ENCODE measurements around the gene UBE2J2. TPM values are rescaled to one million over a fixed set of nuclear protein-coding genes. Genes with fewer than 3 reads are reported as not detected.

UBE2J2 gene
- total and polyA plus RNA-seq, 2 of the 13 experiments (the other 11 are each of a cell fraction or from before 2014, with no cell fraction given): 25.4 to 29.4 TPM

DNA sequence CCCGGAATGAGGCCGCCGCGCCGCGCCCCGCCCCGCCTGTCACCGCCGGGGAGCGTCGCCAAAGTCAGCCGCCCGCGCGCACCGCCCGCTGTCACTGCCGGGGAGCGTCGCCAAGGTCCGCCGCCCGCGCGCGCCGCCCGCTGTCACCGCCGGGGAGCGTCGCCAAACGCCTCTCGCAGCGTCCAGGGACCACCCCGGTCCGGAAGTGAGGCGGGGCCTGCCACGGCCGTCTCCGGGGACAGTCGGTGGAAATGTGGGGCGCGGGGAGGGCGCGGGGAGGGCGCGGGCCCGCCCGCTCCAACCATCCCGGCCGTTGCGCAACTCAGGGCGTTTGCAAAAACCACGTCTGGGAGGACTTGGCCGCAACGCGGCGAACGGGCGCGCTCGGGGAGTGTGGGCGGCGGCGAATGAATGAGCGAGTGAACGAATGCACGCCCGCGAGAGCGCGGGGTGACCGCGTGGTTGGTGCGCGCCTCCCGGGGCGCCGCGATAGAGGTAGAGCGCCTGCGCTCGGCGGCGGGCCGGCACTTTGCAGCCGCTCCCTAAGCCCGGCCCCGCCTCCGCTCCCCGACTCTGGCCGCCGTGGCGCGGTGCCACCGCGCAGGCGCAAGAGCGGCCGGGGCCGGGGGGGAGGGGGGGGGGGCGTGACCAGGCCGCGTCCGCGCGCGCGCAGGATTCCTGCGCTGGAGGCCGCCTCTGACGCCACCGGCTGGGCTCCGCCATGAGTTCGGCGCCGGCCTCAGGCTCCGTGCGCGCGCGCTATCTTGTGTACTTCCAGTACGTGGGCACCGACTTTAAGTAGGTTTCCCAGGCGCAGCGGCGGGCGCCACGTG, 34.5 kb upstream of the UBE2J2 start, which contains the start of the genes ACAP3 and PUSL1 (continued):
- TF ChIP-seq THAP11 (CRISPR knock-in tag; IDR thresholded peaks at IDR 0.05) (no peak; the same call in none of the 2 replicates), RAD51 (IDR thresholded peaks at IDR 0.05; ENCODE audit: borderline replicate concordance) (no peak), ZNF143 (CRISPR knock-in tag; IDR thresholded peaks at IDR 0.05) (peak; percentile 54; the same call in 1 of the 2 replicates), FLYWCH1 (CRISPR knock-in tag; IDR thresholded peaks at IDR 0.05) (no peak), NFYB (CRISPR knock-in tag; IDR thresholded peaks at IDR 0.05) (no peak), BCL6 (CRISPR knock-in tag; IDR thresholded peaks at IDR 0.05) (no peak), HDAC1 (CRISPR knock-in tag; IDR thresholded peaks at IDR 0.05) (peak; percentile 70), ZFP41 (CRISPR knock-in tag; IDR thresholded peaks at IDR 0.05; ENCODE audit: borderline replicate concordance) (no peak), ZNF614 (CRISPR knock-in tag; IDR thresholded peaks at IDR 0.05; ENCODE audit: borderline replicate concordance) (no peak; the same call in 1 of the 2 replicates), ZNF160 (CRISPR knock-in tag; IDR thresholded peaks at IDR 0.05) (no peak), RFXAP (CRISPR knock-in tag; IDR thresholded peaks at IDR 0.05; ENCODE audit: borderline replicate concordance) (no peak; the same call in 1 of the 2 replicates), MTA1 (CRISPR knock-in tag; IDR thresholded peaks at IDR 0.05; ENCODE audit: borderline replicate concordance) (no peak), ZNF567 (CRISPR knock-in tag; IDR thresholded peaks at IDR 0.05; ENCODE audit: borderline replicate concordance) (no peak), ZNF879 (CRISPR knock-in tag; IDR thresholded peaks at IDR 0.05) (0 out of 2 replicates have a peak, but pooled peaks have one; percentile 36), ZNF713 (CRISPR knock-in tag; IDR thresholded peaks at IDR 0.05) (no peak), ZBTB38 (CRISPR knock-in tag; IDR thresholded peaks at IDR 0.05) (0 out of 2 replicates have a peak, but pooled peaks have one; percentile 6), JUNB (CRISPR knock-in tag; IDR thresholded peaks at IDR 0.05; ENCODE audit: borderline replicate concordance) (no peak), NFYC (CRISPR knock-in tag; IDR thresholded peaks at IDR 0.05) (no peak)
- TF ChIP-seq, protein P1, sequence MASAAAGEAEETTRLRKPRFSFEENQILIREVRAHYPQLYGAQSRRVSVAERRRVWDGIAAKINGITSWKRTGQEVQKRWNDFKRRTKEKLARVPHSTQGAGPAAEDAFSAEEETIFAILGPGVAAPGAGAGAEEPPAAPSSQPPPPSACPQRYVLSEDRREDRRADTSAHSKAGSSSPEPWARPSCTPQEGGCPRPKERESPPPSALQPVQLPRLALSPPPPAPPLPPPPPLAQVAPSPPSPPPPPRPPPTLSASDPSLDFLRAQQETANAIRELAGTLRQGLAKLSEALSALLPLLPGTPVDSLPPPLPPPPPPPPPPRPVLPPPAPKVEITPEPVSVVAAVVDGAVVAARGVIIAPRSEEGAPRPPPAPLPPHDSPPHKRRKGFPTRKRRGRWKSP (CRISPR knock-in tag; IDR thresholded peaks at IDR 0.05): peak; percentile 73
- TF ChIP-seq, protein P2, sequence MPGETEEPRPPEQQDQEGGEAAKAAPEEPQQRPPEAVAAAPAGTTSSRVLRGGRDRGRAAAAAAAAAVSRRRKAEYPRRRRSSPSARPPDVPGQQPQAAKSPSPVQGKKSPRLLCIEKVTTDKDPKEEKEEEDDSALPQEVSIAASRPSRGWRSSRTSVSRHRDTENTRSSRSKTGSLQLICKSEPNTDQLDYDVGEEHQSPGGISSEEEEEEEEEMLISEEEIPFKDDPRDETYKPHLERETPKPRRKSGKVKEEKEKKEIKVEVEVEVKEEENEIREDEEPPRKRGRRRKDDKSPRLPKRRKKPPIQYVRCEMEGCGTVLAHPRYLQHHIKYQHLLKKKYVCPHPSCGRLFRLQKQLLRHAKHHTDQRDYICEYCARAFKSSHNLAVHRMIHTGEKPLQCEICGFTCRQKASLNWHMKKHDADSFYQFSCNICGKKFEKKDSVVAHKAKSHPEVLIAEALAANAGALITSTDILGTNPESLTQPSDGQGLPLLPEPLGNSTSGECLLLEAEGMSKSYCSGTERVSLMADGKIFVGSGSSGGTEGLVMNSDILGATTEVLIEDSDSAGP (CRISPR knock-in tag; IDR thresholded peaks at IDR 0.05; ENCODE audit: borderline replicate concordance): no peak; the same call in 1 of the 2 replicates
- TF ChIP-seq, protein P3, sequence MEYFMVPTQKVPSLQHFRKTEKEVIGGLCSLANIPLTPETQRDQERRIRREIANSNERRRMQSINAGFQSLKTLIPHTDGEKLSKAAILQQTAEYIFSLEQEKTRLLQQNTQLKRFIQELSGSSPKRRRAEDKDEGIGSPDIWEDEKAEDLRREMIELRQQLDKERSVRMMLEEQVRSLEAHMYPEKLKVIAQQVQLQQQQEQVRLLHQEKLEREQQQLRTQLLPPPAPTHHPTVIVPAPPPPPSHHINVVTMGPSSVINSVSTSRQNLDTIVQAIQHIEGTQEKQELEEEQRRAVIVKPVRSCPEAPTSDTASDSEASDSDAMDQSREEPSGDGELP (IDR thresholded peaks at IDR 0.05; ENCODE audit: borderline replicate concordance, low read depth): no peak; the same call in 1 of the 2 replicates
- TF ChIP-seq, protein P4, sequence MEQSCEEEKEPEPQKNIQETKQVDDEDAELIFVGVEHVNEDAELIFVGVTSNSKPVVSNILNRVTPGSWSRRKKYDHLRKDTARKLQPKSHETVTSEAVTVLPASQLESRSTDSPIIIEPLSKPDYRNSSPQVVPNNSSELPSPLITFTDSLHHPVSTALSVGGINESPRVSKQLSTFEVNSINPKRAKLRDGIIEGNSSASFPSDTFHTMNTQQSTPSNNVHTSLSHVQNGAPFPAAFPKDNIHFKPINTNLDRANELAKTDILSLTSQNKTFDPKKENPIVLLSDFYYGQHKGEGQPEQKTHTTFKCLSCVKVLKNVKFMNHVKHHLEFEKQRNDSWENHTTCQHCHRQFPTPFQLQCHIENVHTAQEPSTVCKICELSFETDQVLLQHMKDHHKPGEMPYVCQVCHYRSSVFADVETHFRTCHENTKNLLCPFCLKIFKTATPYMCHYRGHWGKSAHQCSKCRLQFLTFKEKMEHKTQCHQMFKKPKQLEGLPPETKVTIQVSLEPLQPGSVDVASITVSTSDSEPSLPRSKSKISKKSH (CRISPR knock-in tag; IDR thresholded peaks at IDR 0.05; ENCODE audit: borderline replicate concordance): peak; percentile 20; the same call in 1 of the 2 replicates
- TF ChIP-seq, protein P5, sequence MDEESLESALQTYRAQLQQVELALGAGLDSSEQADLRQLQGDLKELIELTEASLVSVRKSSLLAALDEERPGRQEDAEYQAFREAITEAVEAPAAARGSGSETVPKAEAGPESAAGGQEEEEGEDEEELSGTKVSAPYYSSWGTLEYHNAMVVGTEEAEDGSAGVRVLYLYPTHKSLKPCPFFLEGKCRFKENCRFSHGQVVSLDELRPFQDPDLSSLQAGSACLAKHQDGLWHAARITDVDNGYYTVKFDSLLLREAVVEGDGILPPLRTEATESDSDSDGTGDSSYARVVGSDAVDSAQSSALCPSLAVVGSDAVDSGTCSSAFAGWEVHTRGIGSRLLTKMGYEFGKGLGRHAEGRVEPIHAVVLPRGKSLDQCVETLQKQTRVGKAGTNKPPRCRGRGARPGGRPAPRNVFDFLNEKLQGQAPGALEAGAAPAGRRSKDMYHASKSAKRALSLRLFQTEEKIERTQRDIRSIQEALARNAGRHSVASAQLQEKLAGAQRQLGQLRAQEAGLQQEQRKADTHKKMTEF (CRISPR knock-in tag; IDR thresholded peaks at IDR 0.05): peak; percentile 87; the same call in 1 of the 2 replicates

All from HepG2 (cell line).